NCI-H82 treated with DMSO at 0.1 percent for 48 hours (cell line): ENCODE data around the gene MRPL4.

Experiments
- DNase-seq: peaks from one replicate; lab custom pipeline; 2025; ENCODE audit not compliant: unreplicated experiment; lab: John Stamatoyannopoulos, UW

MRPL4 gene

GRCh38 chr19:10309423-10309822 is 57.4 kb downstream of the MRPL4 start, which contains the start of gene ZGLP1:
Gene ZGLP1, minus strand, starts transcription at chr19:10309815.
- DNase-seq: no peak
